HepG2 (cell line): ENCODE results near the gene LATS2. TPM values are rescaled to one million over a fixed set of nuclear protein-coding genes. Genes with fewer than 3 reads are reported as not detected.

Experiments used
- ATF1 ChIP-seq: IDR thresholded peaks from 2 replicates; pipeline ENCODE4 v1.6.1; 2016; ENCODE audit warnings: mild to moderate bottlenecking, control low read depth
- ATM ChIP-seq: fragments of 450-650 bp; IDR thresholded peaks from 2 replicates; pipeline ENCODE4 v1.7.1; 2017; ENCODE audit warnings: mild to moderate bottlenecking, borderline replicate concordance
- CAMTA2 ChIP-seq: sonication (generic); formaldehyde crosslinking; IDR thresholded peaks from 2 replicates; pipeline ENCODE4 v1.4.0; 2020; ENCODE audit warnings: mild to moderate bottlenecking, missing genetic modification reagents, borderline replicate concordance
- CREBL2 ChIP-seq: sonication (generic); formaldehyde crosslinking; IDR thresholded peaks from 2 replicates; pipeline ENCODE4 v1.8.1; 2023; ENCODE audit warnings: missing genetic modification reagents, mild to moderate bottlenecking, borderline replicate concordance
- GABPB1 ChIP-seq: IDR thresholded peaks from 2 replicates; pipeline ENCODE4 v1.6.1; 2016; ENCODE audit warnings: mild to moderate bottlenecking, missing genetic modification reagents, moderate library complexity, missing compliant biosample characterization
- GATAD1 ChIP-seq: IDR thresholded peaks from 2 replicates; pipeline ENCODE4 v1.6.1; 2016; ENCODE audit warnings: missing genetic modification reagents, missing compliant biosample characterization
- HDAC6 ChIP-seq: fragments of 200-600 bp; sonication (generic); IDR thresholded peaks from 2 replicates; pipeline ENCODE4 v1.7.0; 2017; ENCODE audit warnings: mild to moderate bottlenecking, antibody characterized with exemption, low read length, low read depth
- KDM6A ChIP-seq: IDR thresholded peaks from 2 replicates; pipeline ENCODE4 v1.6.1; 2016; ENCODE audit warnings: low read depth
- NCOA1 ChIP-seq: sonication (generic); formaldehyde crosslinking; IDR thresholded peaks from 2 replicates; pipeline ENCODE4 v1.9.0; 2021; ENCODE audit warnings: missing genetic modification reagents
- NR2F2 ChIP-seq: IDR thresholded peaks from 2 replicates; pipeline ENCODE4 v1.6.1; 2012; ENCODE audit warnings: low read depth, inconsistent platforms, borderline replicate concordance
- PCBP2 ChIP-seq: fragments of 200-400 bp; formaldehyde crosslinking; optimal IDR thresholded peaks from 2 replicates; pipeline ENCODE3; 2018; ENCODE audit warnings: low read length, low read depth; ENCODE audit not compliant: poor library complexity, severe bottlenecking
- RNF2 ChIP-seq: fragments of 450-650 bp; conservative IDR thresholded peaks from 2 replicates; pipeline ENCODE4 v1.6.1; 2016; ENCODE audit warnings: low read depth
- SMAD9 ChIP-seq: sonication (generic); formaldehyde crosslinking; IDR thresholded peaks from 2 replicates; pipeline ENCODE4 v1.5.1; 2020; ENCODE audit warnings: mild to moderate bottlenecking, missing genetic modification reagents
- TEAD2 ChIP-seq: sonication (generic); formaldehyde crosslinking; IDR thresholded peaks from 2 replicates; pipeline ENCODE4 v1.9.0; 2021; ENCODE audit warnings: missing genetic modification reagents
- ZFY ChIP-seq: sonication (generic); formaldehyde crosslinking; IDR thresholded peaks from 2 replicates; pipeline ENCODE4 v1.4.0; 2020; ENCODE audit warnings: missing genetic modification reagents
- ZKSCAN8 ChIP-seq: IDR thresholded peaks from 2 replicates; pipeline ENCODE4 v1.6.1; 2016; ENCODE audit warnings: borderline replicate concordance, missing genetic modification reagents, missing compliant biosample characterization
- ZNF12 ChIP-seq: sonication (generic); formaldehyde crosslinking; IDR thresholded peaks from 2 replicates; pipeline ENCODE4 v1.5.0; 2020; ENCODE audit warnings: missing genetic modification reagents
- ZNF124 ChIP-seq: sonication (generic); formaldehyde crosslinking; IDR thresholded peaks from 2 replicates; pipeline ENCODE4 v1.4.0; 2020; ENCODE audit warnings: missing genetic modification reagents
- ZNF3 ChIP-seq: IDR thresholded peaks from 2 replicates; pipeline ENCODE4 v1.7.0; 2017; ENCODE audit warnings: inconsistent platforms
- ZNF331 ChIP-seq: sonication (generic); formaldehyde crosslinking; IDR thresholded peaks from 2 replicates; pipeline ENCODE4 v1.4.0; 2020; ENCODE audit warnings: missing genetic modification reagents
- ZNF337 ChIP-seq: sonication (generic); formaldehyde crosslinking; IDR thresholded peaks from 2 replicates; pipeline ENCODE4 v1.5.1; 2020; ENCODE audit warnings: missing genetic modification reagents, low read depth, mild to moderate bottlenecking, borderline replicate concordance
- ZNF430 ChIP-seq: sonication (generic); formaldehyde crosslinking; IDR thresholded peaks from 2 replicates; pipeline ENCODE4 v1.9.0; 2021; ENCODE audit warnings: mild to moderate bottlenecking, missing genetic modification reagents
- ZNF431 ChIP-seq: sonication (generic); formaldehyde crosslinking; IDR thresholded peaks from 2 replicates; pipeline ENCODE4 v1.9.0; 2022; ENCODE audit warnings: missing genetic modification reagents, low read depth, mild to moderate bottlenecking, borderline replicate concordance
- ZNF543 ChIP-seq: sonication (generic); formaldehyde crosslinking; IDR thresholded peaks from 2 replicates; pipeline ENCODE4 v1.4.0; 2020; ENCODE audit warnings: mild to moderate bottlenecking, missing genetic modification reagents
- ZNF589 ChIP-seq: sonication (generic); formaldehyde crosslinking; conservative IDR thresholded peaks from 2 replicates; pipeline ENCODE4 v1.8.0; 2022; ENCODE audit warnings: mild to moderate bottlenecking, moderate library complexity, missing genetic modification reagents
- ZNF713 ChIP-seq: sonication (generic); formaldehyde crosslinking; IDR thresholded peaks from 2 replicates; pipeline ENCODE4 v1.4.0; 2020; ENCODE audit warnings: mild to moderate bottlenecking, missing genetic modification reagents
- ZNF772 ChIP-seq: sonication (generic); formaldehyde crosslinking; IDR thresholded peaks from 2 replicates; pipeline ENCODE4 v1.5.0; 2020; ENCODE audit warnings: mild to moderate bottlenecking, missing genetic modification reagents
- ZXDC ChIP-seq: sonication (generic); formaldehyde crosslinking; IDR thresholded peaks from 2 replicates; pipeline ENCODE4 v1.5.0; 2020; ENCODE audit warnings: mild to moderate bottlenecking, missing genetic modification reagents
- polyA plus RNA-seq, 8 experiments: library from polyadenylated mRNA; depleted of rRNA in 3 of 8; stranded (reverse) in 7 of 8; unstranded in 1 of 8; fragments of >200 nt; fragmentation: Illumina TruSeq in 4 of 8; extraction: Trizol in 4 of 8; gene quantifications; 2 replicates each; pipeline versions ENCODE4 v1.2.1 to v1.2.3, GENCODE V29; 2011 to 2016; ENCODE audit warnings: low read depth in 4 of 8, missing spikeins in 1 of 8, mixed read lengths in 1 of 8; ENCODE audit not compliant: insufficient read depth in 1 of 8
- total RNA-seq, 5 experiments: library from RNA; depleted of rRNA; stranded (reverse); fragments of >200 nt; fragmentation: Illumina TruSeq; extraction: Trizol; gene quantifications; 2 replicates each; pipeline ENCODE4 v1.2.3, GENCODE V29; 2016; ENCODE audit warnings: low read depth in 1 of 5
- TF ChIP-seq, protein P1 (sequence below): IDR thresholded peaks from 2 replicates; pipeline ENCODE4 v1.6.1; 2016; ENCODE audit warnings: low read depth

LATS2 gene
- total and polyA plus RNA-seq, 2 of the 13 experiments (the other 11 are each of a cell fraction or from before 2014, with no cell fraction given) = 7.3 to 8.5 TPM

DNA sequence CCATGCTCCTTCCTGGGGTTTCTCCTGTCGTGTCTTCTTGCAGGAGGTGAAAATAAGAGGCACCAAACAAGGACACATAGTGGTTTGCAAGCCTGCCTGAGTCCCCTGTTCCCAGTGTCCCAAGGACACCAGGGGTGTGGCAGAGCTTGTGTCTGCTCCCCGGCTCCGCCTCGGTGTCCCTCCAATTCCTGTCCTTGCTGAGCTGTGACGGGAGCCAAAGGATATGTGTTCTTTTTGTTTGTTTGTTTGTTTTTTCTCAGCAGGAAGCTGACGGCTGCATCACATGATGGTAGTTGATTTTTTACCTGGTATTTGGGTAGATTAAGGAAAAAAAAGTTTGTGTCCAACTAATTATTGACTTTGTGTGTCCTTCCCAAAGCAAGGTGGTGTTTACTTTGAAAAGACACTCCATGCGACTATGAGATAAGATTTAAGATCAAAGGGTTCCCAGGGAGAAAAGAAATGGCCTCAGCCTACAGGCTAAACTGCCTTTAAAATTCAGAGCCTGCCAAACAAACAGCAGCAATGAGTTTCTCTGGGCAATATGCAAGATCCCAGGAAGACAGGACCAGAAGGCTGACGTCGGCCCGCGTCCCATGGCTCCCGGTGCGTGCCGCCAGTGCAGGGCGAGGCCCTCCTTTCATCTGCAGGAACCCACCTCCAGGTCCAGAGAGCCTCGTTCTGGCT is 108.0 kb downstream of the LATS2 start (continued):
- TF ChIP-seq, protein P1, sequence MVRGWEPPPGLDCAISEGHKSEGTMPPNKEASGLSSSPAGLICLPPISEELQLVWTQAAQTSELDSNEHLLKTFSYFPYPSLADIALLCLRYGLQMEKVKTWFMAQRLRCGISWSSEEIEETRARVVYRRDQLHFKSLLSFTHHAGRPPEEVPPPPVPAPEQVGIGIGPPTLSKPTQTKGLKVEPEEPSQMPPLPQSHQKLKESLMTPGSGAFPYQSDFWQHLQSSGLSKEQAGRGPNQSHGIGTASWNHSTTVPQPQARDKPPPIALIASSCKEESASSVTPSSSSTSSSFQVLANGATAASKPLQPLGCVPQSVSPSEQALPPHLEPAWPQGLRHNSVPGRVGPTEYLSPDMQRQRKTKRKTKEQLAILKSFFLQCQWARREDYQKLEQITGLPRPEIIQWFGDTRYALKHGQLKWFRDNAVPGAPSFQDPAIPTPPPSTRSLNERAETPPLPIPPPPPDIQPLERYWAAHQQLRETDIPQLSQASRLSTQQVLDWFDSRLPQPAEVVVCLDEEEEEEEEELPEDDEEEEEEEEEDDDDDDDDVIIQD = peak; percentile 62; the same call in 1 of the 2 replicates
- TF ChIP-seq HDAC6 (no peak), ZNF772 (0 out of 2 replicates have a peak, but pooled peaks have one; percentile 33), NCOA1 (CRISPR knock-in tag) (peak; percentile 85), GABPB1 (CRISPR knock-in tag) (peak; percentile 49; the same call in 1 of the 2 replicates), ZNF431 (CRISPR knock-in tag) (peak; percentile 84; the same call in 1 of the 2 replicates), ZNF589 (0 out of 2 replicates have a peak, but pooled peaks have one; percentile 23), ZNF337 (CRISPR knock-in tag) (no peak), NR2F2 (peak; percentile 51; the same call in 1 of the 2 replicates), ZKSCAN8 (CRISPR knock-in tag) (0 out of 2 replicates have a peak, but pooled peaks have one; percentile 61), ZNF124 (CRISPR knock-in tag) (no peak; the same call in 1 of the 2 replicates), CAMTA2 (CRISPR knock-in tag) (no peak), ATF1 (CRISPR knock-in tag) (peak; percentile 49; the same call in 1 of the 2 replicates), ZNF331 (CRISPR knock-in tag) (peak; percentile 66; the same call in 1 of the 2 replicates), ZNF713 (CRISPR knock-in tag) (no peak), PCBP2 (no peak), KDM6A (peak; percentile 72), SMAD9 (CRISPR knock-in tag) (no peak), ZNF543 (no peak), RNF2 (no peak), ZNF12 (CRISPR knock-in tag) (0 out of 2 replicates have a peak, but pooled peaks have one; percentile 53), ZNF3 (CRISPR knock-in tag) (no peak), ATM (no peak), GATAD1 (CRISPR knock-in tag) (0 out of 2 replicates have a peak, but pooled peaks have one; percentile 5), TEAD2 (CRISPR knock-in tag) (no peak), ZNF430 (CRISPR knock-in tag) (peak; percentile 55; the same call in 1 of the 2 replicates), CREBL2 (CRISPR knock-in tag) (no peak), ZFY (CRISPR knock-in tag) (peak; percentile 5; the same call in 1 of the 2 replicates), ZXDC (CRISPR knock-in tag) (no peak)
